GM19025 (cell line): ENCODE measurements around the gene EMC8.

Source experiments
- ATAC-seq: cut with Tn5 transposase; IDR thresholded peaks from one replicate; pipeline ENCODE4 v1.9.1; 2021; ENCODE audit warnings: mild to moderate bottlenecking, low read depth, moderate library complexity; ENCODE audit not compliant: unreplicated experiment

The EMC8 gene

GRCh38 chr16:85761861-85762260 is 37.5 kb downstream of the EMC8 start:
- no peak for ATAC-seq

DNA sequence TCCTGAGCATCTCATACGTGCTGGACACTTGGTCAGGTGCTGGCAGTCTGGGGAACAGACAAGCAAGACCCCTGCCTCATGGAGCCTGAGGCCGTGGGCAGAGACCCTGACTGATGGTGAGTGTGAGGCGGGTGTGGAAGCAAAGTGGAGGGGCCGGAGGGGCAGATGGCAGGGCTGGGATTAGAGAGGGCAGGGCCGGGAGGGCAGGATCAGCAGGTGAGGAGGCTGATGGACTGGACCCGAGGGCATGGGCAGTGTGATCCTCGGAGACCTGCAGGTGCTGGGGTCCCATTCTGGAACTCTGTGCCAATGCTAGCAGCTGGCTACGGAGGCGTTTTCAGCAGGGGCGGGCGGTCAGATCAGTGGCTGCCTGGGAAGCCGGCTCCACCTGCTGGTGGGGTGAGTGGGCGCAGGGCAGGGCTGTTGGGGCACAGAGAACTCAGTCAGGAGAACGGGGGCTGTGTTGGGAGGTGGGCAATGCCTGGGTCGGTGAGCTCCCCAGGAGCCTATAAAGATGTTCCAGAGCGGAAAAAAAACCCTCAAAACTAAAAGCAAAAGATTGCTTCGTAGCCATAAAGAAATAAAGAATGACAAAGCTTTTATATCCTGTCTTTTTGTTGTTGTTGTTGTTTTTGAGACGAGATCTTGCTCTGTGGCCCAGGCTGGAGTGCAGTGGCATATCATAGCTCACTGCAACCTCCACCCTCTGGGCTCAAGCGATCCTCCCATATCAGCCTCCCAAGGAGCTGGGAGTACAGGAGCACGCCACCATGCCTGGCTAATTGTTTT is 39.5 kb downstream of the EMC8 start:
- ATAC-seq = no peak

GRCh38 chr16:85759136-85759535 is 40.2 kb downstream of the EMC8 start:
- no peak for ATAC-seq

DNA sequence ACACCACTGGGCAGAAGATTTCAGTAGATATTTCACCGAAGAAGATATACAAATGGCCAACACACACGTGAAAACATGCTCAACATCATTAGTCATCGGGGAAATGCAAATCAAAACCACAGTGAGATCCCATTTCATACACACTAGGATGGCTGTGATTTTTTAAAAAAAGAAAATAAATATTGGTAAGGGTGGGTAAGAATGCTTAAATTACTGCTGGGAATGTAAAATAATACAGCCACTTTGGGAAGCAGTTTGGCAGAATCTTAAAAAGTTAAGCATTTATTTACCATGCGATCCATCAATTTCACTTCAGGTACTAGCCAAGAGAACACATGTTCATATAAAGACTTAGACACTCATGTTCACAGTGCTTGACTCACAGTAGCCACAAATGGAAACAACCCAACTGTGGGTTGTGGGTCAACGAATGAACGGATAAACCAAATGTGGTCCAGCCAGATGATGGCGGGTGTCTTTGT is 42.0 kb downstream of the EMC8 start:
- ATAC-seq = no peak

DNA sequence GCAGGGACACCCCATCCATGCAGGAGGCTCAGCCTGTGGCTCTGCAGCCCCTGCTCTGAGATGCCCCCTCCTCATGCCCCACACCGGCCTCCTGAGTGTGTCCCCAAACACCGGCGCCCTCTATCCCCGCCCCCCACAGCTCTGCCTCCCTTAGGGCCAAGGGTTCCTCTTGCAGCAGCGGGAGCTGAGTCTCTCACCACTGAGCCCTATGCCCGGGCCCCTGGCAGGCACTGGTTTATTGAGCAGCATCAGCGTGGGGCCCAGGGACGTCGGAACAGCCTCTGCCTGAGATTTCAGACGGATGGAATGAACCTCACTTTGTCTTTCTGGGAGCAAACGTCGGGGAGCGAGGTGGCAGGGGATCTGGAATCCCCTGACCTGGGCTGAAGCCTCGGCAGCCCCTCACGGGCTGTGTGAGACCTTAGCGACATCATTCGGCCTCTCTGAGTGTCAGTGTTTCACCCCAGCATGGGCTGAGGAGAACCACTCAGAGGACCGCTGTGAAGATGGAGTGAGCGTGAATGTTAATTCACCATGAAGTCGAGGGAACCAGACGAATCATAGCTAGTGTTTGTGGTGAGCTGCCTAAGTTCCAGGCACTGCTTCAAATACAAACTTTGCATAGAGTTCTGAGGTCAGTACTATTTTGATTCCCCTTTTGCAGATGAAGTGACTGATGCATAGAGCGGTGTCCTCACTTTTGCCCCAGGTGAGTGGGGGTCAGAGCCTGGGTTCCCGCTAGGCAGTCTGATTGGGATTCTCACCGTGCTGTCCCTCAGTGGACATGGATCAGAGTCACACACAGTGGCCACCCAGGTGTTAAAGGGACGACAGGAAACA is 43.2 kb downstream of the EMC8 start:
- peak; percentile 53 for ATAC-seq

DNA sequence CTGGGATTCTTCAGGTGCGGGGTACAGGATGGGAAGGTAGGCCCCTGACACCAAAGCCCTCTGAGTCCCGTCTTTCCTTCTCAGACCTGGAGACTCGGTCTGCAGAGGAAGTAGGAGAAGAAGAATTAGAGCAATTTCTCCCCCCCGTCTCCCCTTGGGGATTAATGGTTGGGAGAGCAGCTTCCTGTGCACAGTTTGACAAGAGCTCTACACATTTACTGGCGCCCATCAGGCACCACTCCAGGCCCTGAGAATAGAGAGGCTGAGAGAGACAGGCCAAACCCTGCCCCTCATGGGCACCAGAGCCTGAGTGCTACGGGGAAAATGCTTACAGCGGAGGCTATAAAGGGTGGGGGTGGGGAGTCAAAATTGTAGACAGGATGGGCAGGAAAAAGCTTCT is 44.9 kb downstream of the EMC8 start:
- ATAC-seq = no peak

GRCh38 chr16:85753976-85754375 is 45.4 kb downstream of the EMC8 start:
- ATAC-seq = no peak

- no peak for ATAC-seq
Observed at GRCh38 chr16:85753559-85753958, 45.8 kb downstream of the EMC8 start.

DNA sequence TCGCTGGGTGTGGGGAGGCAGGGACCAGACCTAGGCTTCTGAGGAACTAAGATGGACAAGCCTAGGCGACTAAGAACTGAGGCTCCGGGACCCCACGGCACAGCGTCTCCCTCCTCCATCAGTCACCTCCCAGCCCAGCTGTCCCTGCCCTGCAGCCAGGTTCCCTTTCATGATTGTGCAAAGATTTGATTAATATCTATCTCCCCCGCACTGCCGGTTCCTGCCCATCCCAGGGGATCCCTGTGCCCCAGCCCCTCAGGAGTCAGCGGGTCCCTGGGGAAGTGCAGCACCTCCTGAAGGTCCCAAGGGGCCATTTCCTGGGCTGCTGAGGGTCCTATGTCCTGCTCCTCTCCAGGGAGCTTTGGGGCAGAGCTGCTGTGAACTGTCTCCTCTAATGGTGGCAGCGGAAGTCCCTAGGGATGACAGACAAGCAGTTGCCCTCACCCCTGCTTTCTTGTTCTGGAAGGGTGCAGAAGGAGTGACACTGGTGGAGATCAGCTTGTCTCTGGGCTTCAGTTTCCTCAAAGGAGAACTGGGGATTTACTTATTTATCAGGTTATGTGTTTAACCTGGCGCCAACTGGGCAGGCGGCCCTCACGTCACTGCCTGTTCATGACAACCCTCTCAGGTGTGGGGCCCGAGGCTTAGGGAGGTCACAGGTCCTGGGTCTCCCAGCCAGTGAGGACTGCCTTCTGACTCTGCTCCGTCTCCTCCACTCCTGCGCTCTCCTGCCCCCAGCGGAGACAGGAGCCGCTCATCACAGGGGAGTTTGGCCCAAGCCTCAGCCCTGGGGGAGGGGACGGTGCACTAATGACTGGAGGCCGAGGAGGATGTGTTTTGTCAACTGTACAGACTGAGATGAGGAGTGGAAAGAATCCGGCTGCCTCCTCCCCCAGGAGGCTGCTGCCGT is 46.6 kb downstream of the EMC8 start:
- no peak for ATAC-seq

GRCh38 chr16:85751698-85752501 is 47.4 kb downstream of the EMC8 start:
- no peak for ATAC-seq

GRCh38 chr16:85750827-85751697 is 48.3 kb downstream of the EMC8 start, which contains the start of gene C16orf74:
TSS of gene C16orf74 (minus strand) at chr16:85751096. CDS start at chr16:85735217, 15,879 bp downstream.
- ATAC-seq = no peak

DNA sequence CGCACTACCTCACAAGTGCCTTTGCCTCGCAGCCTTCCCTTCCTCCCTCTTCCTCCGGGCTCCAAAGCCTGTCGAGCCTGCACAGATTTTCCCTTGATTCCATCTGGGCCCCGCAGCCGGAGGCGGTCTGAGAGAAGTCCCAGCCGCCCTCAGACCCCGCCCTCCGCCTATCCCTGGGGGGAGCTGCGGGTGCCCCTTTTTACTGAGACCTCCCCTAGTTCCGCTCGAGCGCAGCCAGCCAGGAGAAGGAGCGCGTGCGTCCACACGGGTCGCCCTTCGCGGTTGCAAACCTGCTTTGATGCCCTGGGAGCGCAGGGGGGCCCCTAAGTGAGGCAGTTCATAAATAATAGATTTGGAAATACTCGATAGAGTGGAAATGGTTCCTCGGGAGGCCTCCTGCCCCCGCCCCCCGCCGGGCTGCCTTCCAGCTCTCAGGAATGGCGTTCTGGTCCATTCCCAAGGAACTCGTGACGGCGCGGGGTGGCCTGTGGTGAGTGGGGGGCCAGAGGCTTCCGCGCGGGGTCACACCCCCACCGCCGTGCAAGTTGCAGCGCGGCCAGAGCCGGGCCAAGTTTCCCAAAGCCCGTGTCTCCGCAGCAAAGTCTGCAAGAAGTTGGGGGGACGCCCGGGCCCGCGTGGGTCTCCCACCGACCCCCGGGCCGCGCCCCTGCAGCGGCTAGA is 49.1 kb downstream of the EMC8 start:
- no peak for ATAC-seq

GRCh38 chr16:85749771-85750145 is 49.6 kb downstream of the EMC8 start:
- no peak for ATAC-seq

DNA sequence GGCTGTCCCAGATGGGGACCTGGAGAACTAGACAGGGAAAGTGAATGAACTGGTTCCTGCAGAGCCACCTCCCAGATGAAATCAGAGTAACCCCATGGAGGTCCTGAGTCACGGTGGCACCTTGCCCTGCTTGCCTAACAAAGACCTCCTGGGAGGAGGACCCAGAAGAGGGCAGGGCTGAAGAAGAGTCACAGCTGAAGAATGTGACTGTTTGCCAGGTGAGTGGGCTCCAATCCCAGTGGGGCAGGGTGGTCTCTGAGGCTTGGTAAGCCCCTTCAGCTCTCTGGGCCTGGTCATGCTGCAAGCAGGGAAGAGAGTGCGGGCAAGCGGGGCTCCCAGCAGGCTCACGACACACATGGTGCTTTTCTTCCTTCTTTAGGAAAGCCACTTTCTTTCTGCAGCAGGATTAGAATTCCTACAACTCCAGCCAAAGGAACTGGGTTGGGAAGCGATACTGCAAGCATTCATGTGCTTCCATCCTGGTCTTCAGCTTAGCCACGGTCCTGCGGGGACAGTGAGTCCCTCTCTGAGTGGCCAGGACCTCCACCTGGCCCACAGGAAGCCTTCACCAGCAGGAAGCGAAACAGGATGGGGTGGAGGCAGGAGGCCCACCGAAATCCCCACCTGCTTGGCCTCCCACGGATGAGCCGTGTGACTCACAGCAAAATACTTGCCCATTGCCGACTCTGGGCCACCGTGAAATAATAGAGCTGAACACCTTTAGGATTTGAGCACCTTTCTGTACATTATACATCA is 52.7 kb downstream of the EMC8 start:
- ATAC-seq = no peak

DNA sequence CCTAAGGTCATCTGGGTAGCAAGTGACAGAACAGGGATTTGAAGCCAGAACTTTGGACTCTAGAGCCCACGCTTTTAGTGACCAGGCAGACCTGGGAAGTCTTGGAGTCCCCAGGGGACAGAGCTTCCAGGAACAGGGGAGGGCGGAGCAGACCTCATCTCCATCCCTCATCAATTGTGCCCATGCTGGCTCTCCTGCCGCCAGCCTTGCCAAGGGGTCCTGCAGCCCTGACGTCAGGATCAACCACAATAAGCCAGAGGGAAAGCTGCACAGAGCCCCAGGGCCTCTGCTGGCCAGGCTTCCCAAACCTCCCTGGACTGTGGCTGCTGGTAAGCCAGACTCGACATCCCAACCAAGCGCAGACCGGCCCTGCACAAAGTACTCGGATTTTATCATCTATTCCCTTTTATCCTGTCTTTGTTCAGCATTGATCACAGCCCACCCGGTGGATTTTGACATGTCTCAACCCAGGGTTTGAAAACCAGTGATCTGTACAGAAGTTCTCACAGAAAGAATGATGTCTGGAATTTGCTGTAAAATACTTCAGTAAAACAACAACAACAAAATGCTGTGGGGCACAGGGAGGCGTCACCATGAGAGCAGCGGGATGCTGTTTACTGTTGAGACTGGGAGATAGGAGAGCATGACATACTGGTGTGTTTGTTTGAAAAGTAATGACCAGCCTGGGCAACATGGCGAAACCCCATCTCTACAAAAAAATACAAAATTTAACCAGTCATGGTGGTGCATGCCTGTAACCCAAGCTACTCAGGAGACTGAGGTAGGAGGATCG is 60.2 kb downstream of the EMC8 start:
- no peak for ATAC-seq

DNA sequence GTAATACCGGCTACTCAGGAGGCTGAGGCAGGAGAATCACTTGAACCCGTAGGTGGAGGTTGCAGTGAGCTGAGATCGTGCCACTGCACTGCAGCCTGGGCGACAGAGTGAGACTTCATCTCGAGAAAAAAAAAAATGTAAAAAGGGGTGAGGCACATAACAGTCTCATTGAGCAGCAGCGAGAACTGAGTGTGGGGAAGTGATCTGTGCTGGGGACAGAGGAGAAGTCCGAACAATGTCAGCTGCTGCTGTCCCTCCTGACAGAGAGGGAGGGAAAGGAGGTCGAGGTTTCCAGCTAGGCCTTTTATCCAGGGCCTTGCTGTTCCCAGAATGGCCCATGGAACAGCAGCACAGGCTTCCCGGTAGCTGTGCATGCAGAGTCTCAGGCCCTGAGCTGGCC is 62.4 kb downstream of the EMC8 start:
- no peak for ATAC-seq

DNA sequence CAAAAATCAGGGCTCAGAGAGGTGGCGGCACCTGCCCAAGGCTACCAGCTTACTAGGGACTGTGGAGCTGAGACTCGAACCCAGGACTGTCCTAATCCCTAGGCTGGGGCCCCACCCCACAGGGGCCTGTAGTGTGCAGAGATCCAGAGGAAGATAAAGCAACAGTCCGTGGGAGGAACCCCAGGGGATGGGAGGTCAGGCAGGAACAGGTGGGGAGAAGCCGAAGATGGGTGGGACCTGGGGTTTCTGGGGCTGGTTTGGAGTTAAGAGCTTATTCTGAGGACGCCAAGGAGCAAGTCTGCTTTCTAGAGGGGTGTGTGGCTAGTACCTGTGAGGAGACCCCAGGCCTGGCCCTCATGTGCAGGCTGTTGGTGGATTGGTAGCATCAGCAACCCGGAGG is 63.4 kb downstream of the EMC8 start:
- no peak for ATAC-seq
